Glutamatergic neuron (in vitro differentiated cells): Measurements from ENCODE around the gene CXCR6. TPM values are rescaled to one million over a fixed set of nuclear protein-coding genes. Genes with fewer than 3 reads are reported as not detected.

Experiments used
- total RNA-seq: library from RNA; stranded (reverse); fragmentation: NEBNext Ultra II Directional; extraction: Animal tissue kit (Norgen Biotek cat#: 25700); gene quantifications from one replicate; pipeline ENCODE4 v1.2.1, GENCODE V29; 2021; ENCODE audit not compliant: unreplicated experiment

Gene CXCR6
- total RNA-seq, 1 donor from 2014 or later = not detected

Other genes starting within 250 kb of the CXCR6 start
- not detected for gene SLC6A20, start 146.9 kb upstream of the CXCR6 start, total RNA-seq
- gene LZTFL1, start 101.3 kb upstream of the CXCR6 start, total RNA-seq = 5.9 TPM
- gene CCR9, start 56.9 kb upstream of the CXCR6 start, total RNA-seq = not detected
- gene FYCO1, start 52.4 kb downstream of the CXCR6 start, total RNA-seq = 3.8 TPM
- not detected for gene XCR1, start 84.0 kb downstream of the CXCR6 start, total RNA-seq